NCI-H1048 (cell line): ENCODE results near the gene IL17C.

Source experiments
- DNase-seq: peaks from one replicate; lab custom pipeline; 2025; lab: John Stamatoyannopoulos, UW

IL17C gene

DNA sequence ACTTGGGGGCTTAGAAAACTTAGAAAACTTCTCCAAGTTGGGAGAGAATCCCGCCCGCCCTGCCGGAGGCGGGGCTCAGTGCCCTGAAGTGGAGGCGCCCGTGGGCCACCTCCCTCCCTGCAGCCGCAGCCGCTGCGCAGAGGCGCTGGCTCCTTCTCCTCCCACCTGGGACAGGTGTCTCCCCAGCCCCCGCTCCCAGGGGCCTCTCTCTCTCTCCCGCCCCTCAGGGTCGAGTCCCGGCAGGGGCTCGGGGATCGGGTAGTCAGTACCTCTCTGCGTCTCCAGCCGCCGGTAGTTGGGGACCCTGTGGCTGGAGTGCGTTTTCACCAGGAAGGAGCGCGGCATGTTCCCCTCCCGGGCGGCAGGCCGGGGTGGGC is 47.7 kb downstream of the IL17C start:
- no peak for DNase-seq

DNA sequence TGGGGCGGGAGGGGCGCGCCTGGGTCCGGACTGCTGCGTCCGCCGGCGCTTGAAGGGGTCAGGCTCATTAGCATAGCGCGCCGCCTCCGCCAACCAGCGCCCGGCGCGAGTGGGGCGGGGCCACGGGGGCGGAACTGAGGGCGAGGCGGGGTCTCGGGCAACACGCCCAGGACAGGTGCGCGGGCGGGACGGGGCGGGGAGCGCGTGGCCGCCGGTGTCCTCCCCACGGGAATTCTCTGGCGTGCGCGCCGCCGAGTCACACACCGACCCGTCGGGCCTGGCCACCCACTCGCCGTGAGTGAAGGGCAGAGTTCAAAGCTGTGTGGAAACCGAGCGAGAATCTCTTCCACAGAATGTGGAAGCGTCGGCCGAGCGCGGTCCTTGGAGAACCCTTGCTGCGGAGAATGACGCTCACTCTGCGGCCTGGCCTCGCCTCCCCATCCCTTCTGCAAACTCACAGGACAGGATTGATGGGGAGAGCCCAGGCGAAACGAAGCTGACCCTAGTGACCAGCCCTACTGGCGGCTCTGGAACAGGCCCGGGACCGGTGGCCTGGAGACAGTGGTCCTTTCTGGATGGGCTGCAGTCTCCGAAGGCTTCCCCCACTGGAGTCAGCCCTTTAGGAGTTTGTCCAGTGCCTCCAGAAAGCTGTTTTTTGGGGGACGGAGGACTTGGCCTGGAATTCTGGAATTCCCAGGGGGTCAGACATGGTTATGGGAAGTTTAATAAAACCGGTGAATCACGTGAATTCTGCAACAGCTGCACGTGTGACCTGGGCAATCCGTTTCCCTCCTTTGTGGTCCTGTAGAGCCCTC is 48.3 kb downstream of the IL17C start, which contains the start of gene SNAI3:
Gene SNAI3 (minus strand): TSS at position 69 of the 815 bp plus-strand sequence. CDS start 101 bp downstream, outside the sequence.
- DNase-seq, result no peak

DNA sequence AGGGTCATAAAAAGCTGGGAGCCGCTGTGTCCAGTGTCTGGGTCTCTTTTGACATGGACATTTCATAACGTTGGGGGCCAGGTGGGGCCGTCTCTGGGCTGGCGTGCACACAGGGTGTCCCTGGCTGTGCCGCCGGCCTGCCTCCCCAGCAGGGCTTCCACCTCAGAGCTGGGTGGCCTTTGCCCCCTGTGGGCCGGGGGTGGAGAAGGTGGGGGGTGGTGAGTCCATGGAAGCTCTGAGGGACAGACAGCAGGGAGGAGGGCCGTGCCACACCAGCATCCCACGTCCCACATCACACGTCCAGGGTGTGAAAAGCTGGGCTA is 48.8 kb downstream of the IL17C start:
- DNase-seq, result no peak

DNA sequence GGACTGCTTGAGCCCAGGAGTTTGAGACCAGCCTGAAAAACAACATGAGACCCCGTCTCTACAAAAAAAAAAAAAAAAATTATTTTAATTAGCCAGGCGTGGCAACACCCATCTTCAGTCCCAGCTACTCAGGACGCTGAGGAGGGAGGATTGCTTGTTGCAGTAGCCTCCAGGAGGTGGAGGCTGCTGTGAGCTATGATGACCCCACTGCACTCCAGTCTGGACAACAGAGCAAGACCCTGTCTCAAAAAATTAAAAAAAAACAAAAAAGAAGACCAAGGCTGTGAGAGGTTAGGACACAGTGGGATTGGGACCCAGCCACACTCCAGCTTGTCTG is 49.3 kb downstream of the IL17C start:
- DNase-seq, result no peak

DNA sequence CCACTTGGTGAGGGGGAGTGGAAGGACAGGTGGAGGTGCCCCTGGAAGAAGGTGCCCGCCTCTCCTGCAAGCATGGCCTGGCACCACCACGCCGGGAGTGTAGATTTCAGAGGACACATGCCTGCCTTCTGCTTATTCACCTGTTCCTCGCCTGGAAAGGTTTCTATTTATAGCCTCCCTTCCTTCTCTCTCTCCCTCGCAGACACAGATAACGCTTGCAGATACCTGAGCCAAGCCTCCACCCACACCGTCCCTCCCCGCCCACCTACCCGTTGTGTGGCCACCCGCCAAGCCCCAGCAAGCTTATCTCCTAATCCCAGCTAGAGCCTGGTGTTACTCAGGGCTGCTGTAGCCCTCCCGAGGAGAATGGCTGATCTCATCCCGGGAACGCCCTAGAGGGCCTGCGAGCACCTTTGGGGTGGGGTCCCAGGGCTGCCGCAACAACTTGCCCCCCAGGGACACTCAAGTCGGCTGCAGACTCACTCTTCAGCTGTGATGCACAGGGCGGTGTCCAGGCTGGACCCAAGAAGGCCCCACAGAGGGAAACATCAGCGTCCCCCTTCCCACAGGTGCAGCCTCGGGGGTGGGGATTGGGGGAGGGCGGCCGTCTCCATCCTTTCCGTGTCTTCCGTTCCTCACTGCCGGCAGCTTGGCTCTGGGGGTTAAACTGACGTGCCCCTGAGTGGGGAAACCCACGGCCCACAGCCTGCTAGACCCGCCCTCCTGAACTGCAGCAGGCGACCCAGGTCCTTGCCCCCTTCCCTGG is 49.8 kb downstream of the IL17C start:
- no peak for DNase-seq
